A673 (cell line): ENCODE data around the gene GGN. TPM values are rescaled to one million over a fixed set of nuclear protein-coding genes. Genes with fewer than 3 reads are reported as not detected.

Experiments
- BruUV-seq: library from RNA; stranded (reverse); fragments of 400-500 nt; replicated peaks from 2 replicates; lab custom pipeline; 2021; lab: Mats Ljungman, UMichigan
- CTCF ChIA-PET: fragments of 300-600 bp; sonication (Branson Sonifier 250); formaldehyde crosslinking; loops from one replicate; lab custom pipeline; 2022; ENCODE audit warnings: antibody characterized with exemption; lab: Charles Lee
- POLR2A ChIA-PET: fragments of 300-600 bp; sonication (Branson Sonifier 250); formaldehyde crosslinking; loops from one replicate; lab custom pipeline; 2022; ENCODE audit warnings: antibody characterized with exemption; ENCODE audit not compliant: low non-redundant PET; lab: Charles Lee
- DNase-seq: peaks from one replicate; pipeline ENCODE4 v3.0.0-alpha.2; 2015; ENCODE audit warnings: low spot score
- H3K27ac ChIP-seq: fragments of 200-600 bp; sonication (generic); 2 replicates; pipeline ENCODE4 v1.5.1; 2016; ENCODE audit warnings: mixed run types, low read depth, mild to moderate bottlenecking, mixed read lengths, antibody characterized with exemption, low read length; ENCODE audit not compliant: poor library complexity, severe bottlenecking
- H3K27me3 ChIP-seq: fragments of 200-600 bp; sonication (generic); replicated peaks from 2 replicates; pipeline ENCODE4 v1.6.1; 2017; ENCODE audit warnings: mixed run types, low read depth, mild to moderate bottlenecking, mixed read lengths, antibody characterized with exemption, low read length; ENCODE audit not compliant: insufficient read depth, poor library complexity
- H3K36me3 ChIP-seq: fragments of 200-600 bp; sonication (generic); 2 replicates; pipeline ENCODE4 v1.6.1; 2016; ENCODE audit warnings: mixed run types, mild to moderate bottlenecking, mixed read lengths, antibody characterized with exemption, low read length; ENCODE audit not compliant: insufficient read depth, poor library complexity, severe bottlenecking
- H3K4me1 ChIP-seq: fragments of 200-600 bp; sonication (generic); 2 replicates; pipeline ENCODE4 v1.6.1; 2017; ENCODE audit warnings: mixed run types, mild to moderate bottlenecking, mixed read lengths, antibody characterized with exemption, low read length; ENCODE audit not compliant: insufficient read depth, poor library complexity, severe bottlenecking
- H3K4me3 ChIP-seq: fragments of 200-600 bp; sonication (generic); 2 replicates; pipeline ENCODE4 v1.5.1; 2016; ENCODE audit warnings: low read depth, mixed run types, mild to moderate bottlenecking, mixed read lengths, low read length; ENCODE audit not compliant: poor library complexity, severe bottlenecking
- H3K9me3 ChIP-seq: fragments of 200-600 bp; sonication (generic); 2 replicates; pipeline ENCODE4 v1.6.1; 2016; ENCODE audit warnings: mixed run types, low read depth, mild to moderate bottlenecking, mixed read lengths, antibody characterized with exemption, low read length; ENCODE audit not compliant: poor library complexity, severe bottlenecking
- EZH2 ChIP-seq: fragments of 200-600 bp; sonication (generic); IDR thresholded peaks from 2 replicates; pipeline ENCODE4 v1.6.1; 2017; ENCODE audit warnings: borderline replicate concordance, low read depth, mild to moderate bottlenecking, mixed read lengths, antibody characterized with exemption, low read length; ENCODE audit not compliant: poor library complexity, severe bottlenecking
- intact Hi-C: fragments of 100-400 bp; cut with micrococcal nuclease; formaldehyde crosslinking; loops from one replicate; pipeline ENCODE4 v1.10.0; 2022; ENCODE audit not compliant: unreplicated experiment
- total RNA-seq: library from RNA; stranded (reverse); gene quantifications from 2 replicates; pipeline ENCODE4 v1.2.3, GENCODE V29; 2021
- TF ChIP-seq, protein P1 (sequence below): fragments of 300-800, 200-600 bp; sonication (generic); conservative IDR thresholded peaks from 2 replicates; pipeline ENCODE4 v1.5.1; 2017; ENCODE audit warnings: low read depth, mild to moderate bottlenecking, antibody characterized with exemption, low read length, moderate library complexity, mixed read lengths

Gene GGN
- total RNA-seq, 1 experiment from 2014 or later = 1.3 TPM

DNA sequence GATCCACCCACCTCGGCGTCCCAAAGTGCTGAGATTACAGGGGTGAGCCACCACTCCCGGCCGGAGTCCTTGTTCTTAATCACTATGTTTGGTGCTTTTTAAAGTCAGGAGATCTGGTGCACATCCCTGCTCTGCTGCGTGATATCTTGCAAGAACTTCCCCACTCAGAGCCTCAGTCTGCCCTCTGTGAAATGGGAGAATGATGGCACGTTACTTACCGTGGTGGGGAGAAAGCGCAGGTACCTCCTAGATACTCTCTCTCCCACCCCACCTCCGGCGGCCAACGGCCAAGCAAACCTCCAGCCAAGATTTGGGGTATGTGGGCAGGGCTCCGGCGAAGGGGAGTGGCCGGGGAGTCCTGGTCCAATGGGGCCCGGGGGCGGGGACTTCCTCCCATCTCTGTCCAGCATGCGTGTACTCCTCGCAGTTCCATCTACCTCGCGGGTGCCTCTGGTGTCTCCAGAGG, 45.5 kb upstream of the GGN start, which contains the start of gene RYR1:
Gene RYR1, plus strand, starts transcription at position 424 of the 466 bp plus-strand sequence. CDS start 139 bp downstream, outside the sequence.
- no peaks in the 10 kb centered on the region for H3K9me3 ChIP-seq
- TF ChIP-seq EZH2 = no peak
- TF ChIP-seq, protein P1, sequence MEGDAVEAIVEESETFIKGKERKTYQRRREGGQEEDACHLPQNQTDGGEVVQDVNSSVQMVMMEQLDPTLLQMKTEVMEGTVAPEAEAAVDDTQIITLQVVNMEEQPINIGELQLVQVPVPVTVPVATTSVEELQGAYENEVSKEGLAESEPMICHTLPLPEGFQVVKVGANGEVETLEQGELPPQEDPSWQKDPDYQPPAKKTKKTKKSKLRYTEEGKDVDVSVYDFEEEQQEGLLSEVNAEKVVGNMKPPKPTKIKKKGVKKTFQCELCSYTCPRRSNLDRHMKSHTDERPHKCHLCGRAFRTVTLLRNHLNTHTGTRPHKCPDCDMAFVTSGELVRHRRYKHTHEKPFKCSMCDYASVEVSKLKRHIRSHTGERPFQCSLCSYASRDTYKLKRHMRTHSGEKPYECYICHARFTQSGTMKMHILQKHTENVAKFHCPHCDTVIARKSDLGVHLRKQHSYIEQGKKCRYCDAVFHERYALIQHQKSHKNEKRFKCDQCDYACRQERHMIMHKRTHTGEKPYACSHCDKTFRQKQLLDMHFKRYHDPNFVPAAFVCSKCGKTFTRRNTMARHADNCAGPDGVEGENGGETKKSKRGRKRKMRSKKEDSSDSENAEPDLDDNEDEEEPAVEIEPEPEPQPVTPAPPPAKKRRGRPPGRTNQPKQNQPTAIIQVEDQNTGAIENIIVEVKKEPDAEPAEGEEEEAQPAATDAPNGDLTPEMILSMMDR = no peak
- H3K4me3 ChIP-seq = no peak within 1 kb of the TSS
- no peak within 1 kb of the TSS for H3K27ac ChIP-seq
- CTCF ChIA-PET = no interaction called here
- DNase-seq = peak; percentile 53
- POLR2A ChIA-PET = no interaction called here
- H3K27me3 ChIP-seq = peaks cover 11% of the 10 kb centered on the region
- BruUV-seq = no TSS peak
- intact Hi-C loops = no loop called here
- no peaks in the 10 kb centered on the region for H3K4me1 ChIP-seq
- no peaks in the 10 kb centered on the region for H3K36me3 ChIP-seq

DNA sequence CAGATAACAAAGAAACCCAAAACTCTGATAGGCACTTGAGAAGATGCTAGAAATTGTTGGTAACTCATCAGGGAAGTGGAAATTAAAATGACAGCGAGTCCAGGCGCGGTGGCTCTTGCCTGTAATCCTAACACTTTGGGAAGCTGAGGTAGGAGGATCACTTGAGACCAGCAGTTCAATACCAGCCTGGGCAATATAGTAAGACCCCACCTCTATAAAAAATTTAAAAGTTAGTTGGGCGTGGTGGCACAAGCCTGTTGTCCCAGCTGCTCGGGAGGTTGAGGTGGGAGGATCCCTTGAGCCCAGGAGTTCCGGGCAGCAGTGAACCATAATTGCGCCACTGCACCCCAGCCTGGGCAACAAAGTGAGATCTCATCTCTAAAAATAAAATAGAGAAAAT, 43.1 kb upstream of the GGN start:
- peaks cover 11% of the 10 kb centered on the region for H3K27me3 ChIP-seq
- BruUV-seq = no TSS peak
- no peak for DNase-seq
- no peak overlapping the region for H3K27ac ChIP-seq
- H3K4me3 ChIP-seq = no peak overlapping the region
- no peaks in the 10 kb centered on the region for H3K36me3 ChIP-seq
- H3K4me1 ChIP-seq = no peaks in the 10 kb centered on the region
- CTCF ChIA-PET = no interaction called here
- intact Hi-C loops = no loop called here
- H3K9me3 ChIP-seq = no peaks in the 10 kb centered on the region
- TF ChIP-seq, protein P1 = no peak
- TF ChIP-seq EZH2 = no peak
- POLR2A ChIA-PET = no interaction called here

DNA sequence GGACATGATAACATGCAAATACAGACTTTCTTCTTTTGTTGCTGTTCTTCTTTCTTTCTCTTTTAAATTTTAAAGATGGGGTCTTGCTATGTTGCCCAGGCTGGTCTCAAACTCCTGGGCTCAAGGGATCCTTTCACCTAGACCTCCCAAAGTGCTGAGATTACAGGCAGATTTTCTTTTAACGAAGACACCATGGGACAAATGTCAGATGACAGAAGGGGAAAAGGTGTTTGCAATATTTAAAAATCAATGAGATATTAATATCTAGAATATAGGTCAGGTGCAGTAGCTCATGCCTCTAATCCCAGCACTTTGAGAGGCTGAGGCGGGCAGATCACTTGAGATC, 42.0 kb upstream of the GGN start:
- H3K9me3 ChIP-seq = no peaks in the 10 kb centered on the region
- intact Hi-C loops = no loop called here

More for the DNA sequence above, 42.0 kb upstream of the GGN start:
- ChIA-PET POLR2A (no interaction called here), CTCF (no interaction called here)
- Histone ChIP-seq H3K27me3 (peaks cover 11% of the 10 kb centered on the region), H3K36me3 (no peaks in the 10 kb centered on the region), H3K27ac (no peak overlapping the region), H3K4me3 (no peak overlapping the region), H3K4me1 (no peaks in the 10 kb centered on the region)
- TF ChIP-seq, protein P1 = no peak
- no peak for TF ChIP-seq EZH2
- no peak for DNase-seq
- no TSS peak for BruUV-seq
